ENCODE results near the gene KCNH2.

GRCh38 chr7:150999001-150999400 lies 20.9 kb upstream of the KCNH2 start:
- no peak for TF ChIP-seq E2F4 (CRISPR knock-in tag; IDR thresholded peaks at IDR 0.05; ENCODE audit: borderline replicate concordance, low read depth)
- no peak for TF ChIP-seq STAT6 (CRISPR knock-in tag; conservative IDR thresholded peaks at IDR 0.05; ENCODE audit: low read depth)
- no peak for TF ChIP-seq FOXJ3 (CRISPR knock-in tag; IDR thresholded peaks at IDR 0.05; ENCODE audit: borderline replicate concordance)
- TF ChIP-seq MAX (CRISPR knock-in tag; IDR thresholded peaks at IDR 0.05) = no peak

All from WTC11 (cell line).